DMS 273 (cell line): ENCODE measurements around the gene ZMAT3.
"Not testable (repeated sequence)": the region's sequence is repeated elsewhere in the genome, so short reads cannot be mapped to it uniquely, and the experiment has no call there.

ENCODE experiments used
- DNase-seq: peaks from one replicate; lab custom pipeline; 2025; ENCODE audit not compliant: unreplicated experiment; lab: John Stamatoyannopoulos, UW

The ZMAT3 gene, protein sequence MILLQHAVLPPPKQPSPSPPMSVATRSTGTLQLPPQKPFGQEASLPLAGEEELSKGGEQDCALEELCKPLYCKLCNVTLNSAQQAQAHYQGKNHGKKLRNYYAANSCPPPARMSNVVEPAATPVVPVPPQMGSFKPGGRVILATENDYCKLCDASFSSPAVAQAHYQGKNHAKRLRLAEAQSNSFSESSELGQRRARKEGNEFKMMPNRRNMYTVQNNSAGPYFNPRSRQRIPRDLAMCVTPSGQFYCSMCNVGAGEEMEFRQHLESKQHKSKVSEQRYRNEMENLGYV

GRCh38 chr3:179071323-179072099 lies at the start of gene ZMAT3:
ZMAT3 (minus strand) TSS chr3:179071809; CDS start chr3:179067752, 4,057 bp downstream.
- peak; percentile 94 for DNase-seq

- no peak for DNase-seq
These were observed 45.2 kb upstream of the ZMAT3 start for GRCh38 chr3:179116816-179117215.

DNA sequence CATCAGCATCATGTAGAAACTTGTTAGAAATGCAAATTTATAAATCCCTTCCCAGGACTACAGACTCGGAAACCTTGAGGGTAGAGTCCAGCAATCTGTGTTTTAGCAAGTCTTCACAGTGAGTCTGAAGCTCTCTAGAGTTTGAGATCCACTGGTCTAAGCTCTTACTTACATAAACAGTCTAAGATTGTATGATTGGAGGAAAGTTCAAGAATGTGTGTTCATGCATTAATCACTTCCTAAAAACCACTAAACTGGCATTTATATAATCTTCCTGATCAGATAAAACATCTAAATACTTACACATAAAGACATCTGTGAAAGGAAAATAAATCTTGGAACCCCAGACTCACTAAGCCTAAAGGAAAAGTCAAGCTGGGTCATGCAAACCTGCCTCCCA lies 43.8 kb upstream of the ZMAT3 start:
- not testable (repeated sequence) for DNase-seq

- no peak for DNase-seq
These were observed 42.3 kb upstream of the ZMAT3 start for GRCh38 chr3:179113903-179114302.

- no peak for DNase-seq
These were observed 36.5 kb upstream of the ZMAT3 start for GRCh38 chr3:179108086-179108485.

DNA sequence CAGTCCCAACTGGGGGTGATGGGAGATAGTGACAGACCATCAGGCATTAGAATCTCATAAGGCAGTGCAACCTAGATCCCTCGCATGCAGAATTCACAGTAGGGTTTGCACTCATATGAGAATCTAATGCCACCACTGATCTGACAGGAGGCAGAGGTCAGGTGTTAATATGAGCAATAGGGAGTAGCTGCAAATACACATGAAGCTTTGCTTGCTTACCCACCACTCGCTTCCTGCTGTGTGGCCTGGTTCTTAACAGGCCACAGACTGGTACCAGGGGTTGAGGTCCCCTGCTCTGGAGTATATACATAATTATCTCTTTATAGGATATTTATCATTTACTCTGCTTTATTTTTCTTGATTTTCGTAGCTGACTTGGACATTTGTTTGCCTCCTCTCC lies 36.0 kb upstream of the ZMAT3 start:
- no peak for DNase-seq

GRCh38 chr3:179105881-179106280 lies 34.3 kb upstream of the ZMAT3 start:
- no peak for DNase-seq

DNA sequence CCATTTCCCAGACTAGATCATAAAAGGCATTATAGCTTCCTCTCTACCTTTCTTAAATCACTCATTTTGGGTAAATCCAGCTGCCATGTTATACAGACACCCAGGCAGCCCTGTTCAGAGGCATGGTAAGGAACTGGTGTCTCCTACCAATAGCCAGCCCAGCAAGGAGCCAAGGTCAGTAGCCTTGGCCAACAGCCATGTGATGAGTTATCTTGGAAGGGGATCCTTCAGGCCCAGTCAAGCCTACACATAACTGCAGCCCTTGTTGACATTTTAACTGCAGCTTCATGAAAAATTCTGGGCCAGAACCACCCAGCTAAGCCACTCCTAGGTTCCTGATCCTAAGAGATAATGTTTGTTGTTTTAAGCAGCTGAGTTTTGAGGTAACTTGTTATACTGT lies 29.0 kb upstream of the ZMAT3 start:
- no peak for DNase-seq

DNA sequence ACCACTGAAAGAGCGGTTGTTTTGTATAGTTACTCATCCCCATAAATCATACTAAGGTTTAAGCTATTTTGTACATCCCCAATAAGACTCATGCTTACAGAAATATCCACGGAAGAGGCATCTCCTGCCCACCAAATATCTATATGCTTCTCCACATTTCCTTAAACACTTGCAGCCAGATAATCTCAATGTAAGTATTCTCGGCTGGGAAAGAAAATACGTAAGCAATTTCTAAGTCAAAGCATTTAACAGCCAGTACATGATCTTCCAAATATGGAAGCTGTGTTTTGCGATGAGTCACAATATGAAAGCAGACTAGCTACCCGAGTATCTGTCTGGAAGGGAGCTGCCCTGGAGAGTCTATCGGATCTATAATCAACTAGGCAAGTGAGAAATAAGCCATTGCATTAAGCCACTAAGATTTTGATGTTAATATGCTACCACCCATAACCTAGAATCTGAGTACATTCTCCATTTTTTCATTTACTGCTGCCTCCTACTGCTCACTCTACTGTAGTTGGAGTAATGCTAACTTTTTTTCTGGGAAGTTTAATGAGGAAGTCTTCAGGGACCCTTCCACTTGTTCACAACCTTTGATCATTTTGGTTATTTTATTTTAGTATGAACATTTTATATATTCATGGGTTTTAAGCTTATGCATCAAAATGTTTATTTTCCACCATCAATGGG lies 26.9 kb upstream of the ZMAT3 start:
- no peak for DNase-seq

GRCh38 chr3:179093807-179094206 lies 22.2 kb upstream of the ZMAT3 start:
- peak; percentile 67 for DNase-seq

DNA sequence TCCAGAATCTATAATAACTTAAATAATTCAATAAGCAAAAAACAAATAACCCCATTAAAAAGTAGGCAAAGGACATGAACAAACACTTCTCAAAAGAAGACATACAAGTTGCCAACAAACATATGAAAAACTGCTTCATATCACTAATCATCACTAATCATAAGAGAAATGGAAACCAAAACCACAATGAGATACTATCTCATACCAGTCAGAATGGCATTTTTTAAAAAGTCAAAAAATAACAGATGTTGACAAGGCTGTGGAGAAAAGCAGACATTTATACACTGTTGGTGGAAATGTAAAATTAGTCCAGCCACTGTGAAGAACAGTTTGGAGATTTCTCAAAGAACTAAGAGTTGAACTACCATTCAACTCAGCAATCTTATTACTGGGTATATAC lies 19.5 kb upstream of the ZMAT3 start:
- no peak for DNase-seq

- DNase-seq, result no peak
These were observed 16.7 kb upstream of the ZMAT3 start for GRCh38 chr3:179088306-179088705.

DNA sequence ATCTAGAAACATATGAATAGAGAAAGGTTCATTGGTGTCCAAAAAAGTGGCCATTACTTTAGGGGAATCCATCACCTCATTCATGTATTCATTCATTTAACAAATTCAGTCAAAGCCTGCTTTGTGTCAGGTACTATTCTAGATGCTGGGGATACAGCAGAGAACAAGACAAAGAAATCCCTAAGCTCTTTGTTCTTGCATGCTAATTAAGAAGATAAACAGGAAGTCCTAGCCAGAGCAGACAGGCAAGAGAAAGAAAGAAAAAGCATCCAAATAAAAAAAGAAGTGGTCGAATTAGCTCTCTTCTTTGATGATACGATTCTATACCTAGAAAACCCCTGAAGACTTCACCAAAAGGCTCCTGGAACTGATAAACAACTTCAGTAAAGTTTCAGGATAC lies 12.4 kb upstream of the ZMAT3 start:
- no peak for DNase-seq

- DNase-seq, result no peak
These were observed 10.8 kb upstream of the ZMAT3 start for GRCh38 chr3:179082416-179082815.

GRCh38 chr3:179081885-179082284 lies 10.3 kb upstream of the ZMAT3 start:
- DNase-seq, result no peak

- DNase-seq, result no peak
These were observed 7.9 kb upstream of the ZMAT3 start for GRCh38 chr3:179079537-179079936.

DNA sequence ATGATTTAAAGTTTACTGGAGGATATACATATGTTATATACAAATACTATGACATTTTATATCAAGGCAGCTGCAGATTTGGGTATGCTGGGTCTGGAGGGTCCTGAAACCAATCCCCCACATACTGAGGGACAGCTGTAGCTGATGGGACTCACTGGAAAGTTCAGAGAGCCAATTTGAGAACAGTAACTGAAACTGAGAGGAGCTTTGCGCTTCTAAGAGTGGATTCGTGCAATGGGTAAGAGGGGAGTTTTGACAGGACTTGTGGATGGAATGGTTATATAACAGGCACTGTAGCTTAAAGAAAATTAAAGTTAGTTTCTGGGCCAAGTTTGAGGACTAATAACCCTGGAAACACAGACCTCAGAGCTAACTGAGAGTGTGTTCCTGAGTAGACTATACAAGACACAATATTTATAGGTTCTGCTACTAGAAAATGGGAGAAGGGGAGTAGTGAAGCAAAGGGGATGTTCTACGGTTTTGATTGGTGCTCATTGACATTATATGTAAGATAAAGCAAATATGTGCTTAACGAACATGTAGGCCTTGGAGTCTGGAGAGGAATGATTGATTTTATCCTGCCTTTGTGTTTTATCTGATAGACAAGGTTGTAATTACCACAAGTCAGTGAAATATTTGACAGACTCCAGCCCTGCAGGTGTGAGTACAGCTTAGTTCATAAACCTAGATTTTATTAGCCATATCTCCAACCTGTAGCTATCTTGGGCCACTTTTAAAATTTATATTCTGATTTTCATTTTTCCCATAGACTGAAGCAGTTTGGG lies 4.8 kb upstream of the ZMAT3 start:
- no peak for DNase-seq

- DNase-seq, result no peak
These were observed 3.0 kb upstream of the ZMAT3 start for GRCh38 chr3:179074656-179075055.

DNA sequence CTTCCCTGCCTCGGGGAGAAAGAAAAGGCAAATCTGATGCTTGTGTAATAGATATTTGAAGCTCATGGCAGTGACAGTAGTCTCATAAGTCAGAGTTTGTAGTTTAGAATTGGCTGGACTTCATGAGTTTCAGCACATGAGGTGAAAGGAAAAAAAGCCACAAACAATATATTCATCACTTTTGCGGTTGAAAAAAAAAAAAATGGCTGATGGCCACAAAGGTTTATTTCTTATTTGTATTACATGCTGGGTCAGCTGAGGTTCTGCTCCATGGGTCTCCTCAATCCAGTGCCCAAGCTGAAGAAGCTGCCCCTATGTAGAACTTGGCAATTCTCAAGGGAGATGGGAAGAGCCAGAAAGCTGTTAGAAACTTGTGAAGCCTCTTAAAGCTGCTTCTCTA lies 2.2 kb upstream of the ZMAT3 start:
- DNase-seq, result no peak

GRCh38 chr3:179072100-179072438 lies 460 bp upstream of the ZMAT3 start:
- DNase-seq, result peak; percentile 73

DNA sequence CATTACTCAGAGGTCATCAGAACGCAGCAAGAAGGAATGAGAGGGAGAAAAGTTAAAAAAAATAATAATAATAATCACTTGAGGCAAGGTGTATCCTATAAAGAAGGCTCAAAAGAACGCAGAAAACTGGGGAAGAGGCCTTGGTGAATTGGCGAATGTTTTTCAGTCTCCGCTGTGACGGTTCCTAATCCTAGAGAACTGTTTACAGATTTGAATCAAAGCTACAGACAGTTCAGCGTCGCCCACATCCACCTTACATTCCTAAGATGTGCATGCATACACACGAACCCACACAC lies 634 bp downstream of the ZMAT3 start:
- no peak for DNase-seq
